GM10248 (cell line): ENCODE measurements around the gene SLC39A7.

Experiments
- CTCF ChIA-PET: fragments of 300-600 bp; sonication (Branson Sonifier 250); formaldehyde crosslinking; extraction: SDS; loops from one replicate; lab custom pipeline; 2021; ENCODE audit warnings: antibody characterized with exemption; lab: Yijun Ruan, JAX
- POLR2A ChIA-PET: fragments of 350-650 bp; sonication (Branson Sonifier 250); formaldehyde crosslinking; extraction: SDS; loops from one replicate; lab custom pipeline; 2020; ENCODE audit warnings: antibody characterized with exemption; lab: Yijun Ruan, JAX
- DNase-seq: peaks from one replicate; pipeline ENCODE4 v3.0.0; 2012; ENCODE audit errors: extremely low spot score
- TF ChIP-seq, protein P1 (sequence below): IDR thresholded peaks from 2 replicates; pipeline ENCODE4 v1.5.1; 2012; ENCODE audit warnings: mild to moderate bottlenecking, low read depth; ENCODE audit errors: extremely low read depth, missing control alignments, control extremely low read depth

Gene SLC39A7, protein sequence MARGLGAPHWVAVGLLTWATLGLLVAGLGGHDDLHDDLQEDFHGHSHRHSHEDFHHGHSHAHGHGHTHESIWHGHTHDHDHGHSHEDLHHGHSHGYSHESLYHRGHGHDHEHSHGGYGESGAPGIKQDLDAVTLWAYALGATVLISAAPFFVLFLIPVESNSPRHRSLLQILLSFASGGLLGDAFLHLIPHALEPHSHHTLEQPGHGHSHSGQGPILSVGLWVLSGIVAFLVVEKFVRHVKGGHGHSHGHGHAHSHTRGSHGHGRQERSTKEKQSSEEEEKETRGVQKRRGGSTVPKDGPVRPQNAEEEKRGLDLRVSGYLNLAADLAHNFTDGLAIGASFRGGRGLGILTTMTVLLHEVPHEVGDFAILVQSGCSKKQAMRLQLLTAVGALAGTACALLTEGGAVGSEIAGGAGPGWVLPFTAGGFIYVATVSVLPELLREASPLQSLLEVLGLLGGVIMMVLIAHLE

DNA sequence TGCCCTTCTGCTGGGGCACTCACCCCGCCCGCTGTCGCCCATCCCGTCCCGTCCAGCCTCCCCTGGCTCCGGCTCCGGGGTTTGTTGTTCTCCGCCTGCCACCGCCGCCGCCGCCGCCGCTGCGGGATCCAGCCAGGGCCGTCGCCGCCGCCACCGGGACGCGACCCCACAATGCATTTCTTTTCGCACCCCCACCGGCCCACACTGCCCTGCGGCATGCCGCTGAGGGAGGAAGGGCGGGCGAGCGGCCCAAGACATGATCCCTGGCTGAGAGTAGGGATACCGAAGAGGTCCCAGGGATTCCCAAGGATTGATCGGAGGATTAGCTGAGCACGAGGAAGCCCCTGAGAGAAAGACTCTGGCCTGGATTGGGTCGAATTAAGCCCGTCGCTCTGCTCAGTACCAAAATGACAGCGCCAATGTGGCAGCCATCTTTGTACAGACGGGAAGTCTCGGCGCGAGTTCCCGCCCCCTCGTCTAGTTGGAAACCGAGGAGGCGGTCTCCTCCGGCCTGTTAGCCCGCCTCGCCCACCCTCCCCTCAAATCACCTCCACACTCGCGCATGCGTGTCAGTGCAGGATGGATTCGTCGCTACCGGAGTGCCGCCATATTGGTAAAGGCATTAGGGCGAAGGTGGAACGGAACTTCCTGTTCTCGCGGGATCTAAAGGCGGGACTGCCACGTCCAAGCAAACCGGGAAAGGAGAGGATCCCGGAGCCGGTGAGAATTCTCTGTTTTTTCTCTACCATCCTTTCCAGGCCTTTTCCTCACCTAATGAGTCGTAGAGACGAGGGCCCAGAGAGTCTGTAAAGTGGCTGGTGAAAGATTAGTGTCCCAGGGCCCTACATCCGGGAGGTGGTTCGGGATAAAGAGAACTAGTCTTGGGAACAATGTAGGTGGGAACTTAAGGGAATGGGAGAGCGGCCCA, at the start of gene SLC39A7, which contains the start of gene RXRB:
SLC39A7 (plus strand) TSS at position 649 of the 928 bp plus-strand sequence. CDS start 379 bp downstream, outside the sequence.
RXRB (minus strand) TSS at position 447 of the 928 bp plus-strand sequence; CDS start at position 258, 189 bp downstream.
- ChIA-PET POLR2A (interaction anchor here (1.3 kb wide), 1 partner anchor 229 kb away, joined by 14 read pairs; no protein-coding TSS in a partner anchor), CTCF (interaction anchor here (1.0 kb wide), 1 partner anchor 48 kb away, joined by 5 read pairs; no protein-coding TSS in a partner anchor)
- TF ChIP-seq, protein P1, sequence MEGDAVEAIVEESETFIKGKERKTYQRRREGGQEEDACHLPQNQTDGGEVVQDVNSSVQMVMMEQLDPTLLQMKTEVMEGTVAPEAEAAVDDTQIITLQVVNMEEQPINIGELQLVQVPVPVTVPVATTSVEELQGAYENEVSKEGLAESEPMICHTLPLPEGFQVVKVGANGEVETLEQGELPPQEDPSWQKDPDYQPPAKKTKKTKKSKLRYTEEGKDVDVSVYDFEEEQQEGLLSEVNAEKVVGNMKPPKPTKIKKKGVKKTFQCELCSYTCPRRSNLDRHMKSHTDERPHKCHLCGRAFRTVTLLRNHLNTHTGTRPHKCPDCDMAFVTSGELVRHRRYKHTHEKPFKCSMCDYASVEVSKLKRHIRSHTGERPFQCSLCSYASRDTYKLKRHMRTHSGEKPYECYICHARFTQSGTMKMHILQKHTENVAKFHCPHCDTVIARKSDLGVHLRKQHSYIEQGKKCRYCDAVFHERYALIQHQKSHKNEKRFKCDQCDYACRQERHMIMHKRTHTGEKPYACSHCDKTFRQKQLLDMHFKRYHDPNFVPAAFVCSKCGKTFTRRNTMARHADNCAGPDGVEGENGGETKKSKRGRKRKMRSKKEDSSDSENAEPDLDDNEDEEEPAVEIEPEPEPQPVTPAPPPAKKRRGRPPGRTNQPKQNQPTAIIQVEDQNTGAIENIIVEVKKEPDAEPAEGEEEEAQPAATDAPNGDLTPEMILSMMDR, result no peak
- DNase-seq, result peak; percentile 98

DNA sequence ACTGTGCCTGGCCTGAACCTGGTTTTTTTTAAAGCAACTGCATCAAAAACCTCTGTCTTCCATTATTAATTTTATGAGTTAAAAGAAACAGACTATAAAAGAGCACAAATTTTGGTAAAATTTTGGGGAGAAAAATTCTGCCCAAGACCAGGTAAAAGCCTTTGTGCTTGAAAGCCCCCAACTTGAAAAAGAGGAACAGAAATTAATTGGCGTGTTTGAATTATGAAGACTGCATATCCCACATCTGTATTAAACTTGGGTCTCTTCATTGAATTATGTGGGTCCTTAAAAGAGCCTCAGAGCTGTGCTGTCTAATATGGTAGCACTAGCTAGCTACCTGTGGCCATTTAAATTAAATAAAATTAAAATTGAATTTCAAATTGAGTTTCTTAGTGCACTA, 49.6 kb upstream of the SLC39A7 start:
- ChIA-PET CTCF (interaction anchor here (0.9 to 8.5 kb wide), 12 partner anchors 7 to 140 kb away, joined by 3 to 86 read pairs (median 8); no protein-coding TSS in a partner anchor), POLR2A (no interaction called here)
- TF ChIP-seq, protein P1, result no peak
- DNase-seq, result no peak

DNA sequence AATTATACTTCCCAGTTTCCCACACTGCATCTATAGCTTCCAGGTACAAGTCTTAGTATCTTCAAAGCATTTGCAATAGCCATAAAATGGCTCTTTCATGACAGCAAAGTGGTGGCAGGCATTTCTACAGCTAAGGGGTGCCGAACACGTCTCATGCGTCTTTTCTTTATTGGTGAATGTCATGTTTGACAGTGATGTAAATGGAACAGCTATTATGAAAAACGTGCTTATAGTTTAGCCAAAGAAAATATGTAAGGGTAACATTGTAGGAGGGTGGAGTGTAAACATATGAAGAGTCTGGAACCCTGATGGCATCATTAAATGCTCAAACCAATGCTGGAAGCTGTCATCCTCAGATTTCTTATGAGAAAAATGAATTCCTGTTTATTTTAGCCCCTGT, 46.3 kb upstream of the SLC39A7 start:
- no peak for DNase-seq
- CTCF ChIA-PET, result interaction anchor here (0.8 to 7.7 kb wide), 12 partner anchors 8 to 157 kb away, joined by 3 to 52 read pairs (median 4); partner anchors contain the start of gene HLA-DPA1
- TF ChIP-seq, protein P1, result no peak
- POLR2A ChIA-PET, result no interaction called here

DNA sequence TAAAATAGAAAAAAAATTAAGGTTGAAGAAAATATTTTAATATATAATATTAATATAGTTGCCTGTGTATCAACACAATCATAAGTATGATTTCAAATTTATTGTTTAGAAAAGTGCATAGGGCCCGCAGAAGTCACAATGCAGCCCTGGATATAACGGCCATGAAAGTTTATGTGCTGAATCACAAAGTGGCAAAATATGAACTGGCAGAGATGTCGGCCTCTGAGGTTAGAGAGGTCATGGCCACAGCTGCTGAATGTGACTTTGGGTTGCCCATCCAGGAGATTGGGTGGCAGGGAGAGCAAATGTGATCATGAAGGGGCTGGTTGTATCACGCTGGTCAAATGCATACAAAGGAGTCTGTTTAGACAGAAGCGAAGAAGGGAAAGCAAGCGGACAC, 44.1 kb upstream of the SLC39A7 start:
- no peak for DNase-seq
- POLR2A ChIA-PET, result no interaction called here
- CTCF ChIA-PET, result interaction anchor here (1.0 to 3.7 kb wide), 3 partner anchors 7 to 92 kb away, joined by 3 to 27 read pairs (median 5); no protein-coding TSS in a partner anchor
- TF ChIP-seq, protein P1, result no peak

DNA sequence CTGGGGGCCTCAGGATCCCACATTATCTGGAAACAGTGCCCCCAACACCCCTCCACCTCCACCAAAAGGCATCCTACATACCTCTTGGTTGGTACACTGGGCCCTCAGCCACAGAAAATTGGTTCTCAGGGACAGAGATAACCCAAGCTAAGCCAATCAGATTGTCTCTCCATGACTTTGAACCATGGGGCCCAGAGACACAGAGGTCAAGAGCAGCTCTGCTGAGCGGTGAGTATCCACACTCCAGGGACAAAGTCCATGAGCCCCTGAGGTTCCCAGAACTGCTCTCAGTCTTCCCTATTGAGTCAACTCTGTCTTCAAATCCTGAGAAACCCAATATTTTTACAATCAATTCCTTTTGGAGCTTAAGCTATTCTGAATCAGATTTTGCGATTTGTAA, 43.7 kb upstream of the SLC39A7 start:
- POLR2A ChIA-PET, result no interaction called here
- DNase-seq, result no peak
- CTCF ChIA-PET, result interaction anchor here (1.0 to 3.7 kb wide), 5 partner anchors 8 to 271 kb away, joined by 3 to 27 read pairs (median 3); no protein-coding TSS in a partner anchor
- TF ChIP-seq, protein P1, result no peak
